IMR-90 (cell line): Measurements from ENCODE around the gene UROD. TPM values are rescaled to one million over a fixed set of nuclear protein-coding genes. Genes with fewer than 3 reads are reported as not detected.

Source experiments
- ATAC-seq: fragments of 200-7000 bp; cut with Tn5 transposase; 2 replicates; pipeline ENCODE4 v1.9.1; 2020; ENCODE audit warnings: low read depth, mild to moderate bottlenecking, moderate library complexity
- BruUV-seq: library from RNA; stranded (reverse); fragments of 400-500 nt; replicated peaks from 2 replicates; lab custom pipeline; 2021; lab: Mats Ljungman, UMichigan
- CTCF ChIA-PET: fragments of 300-600 bp; formaldehyde crosslinking; extraction: SDS; loops from one replicate; lab custom pipeline; 2021; ENCODE audit warnings: antibody characterized with exemption; lab: Yijun Ruan, JAX
- POLR2A ChIA-PET: fragments of 300-600 bp; sonication (Branson Sonifier 250); formaldehyde crosslinking; loops from one replicate; lab custom pipeline; 2022; ENCODE audit warnings: antibody characterized with exemption; ENCODE audit not compliant: unreplicated experiment; lab: Charles Lee
- DNase-seq: peaks from one replicate; pipeline ENCODE4 v3.0.0; 2013
- H2AFZ ChIP-seq: replicated peaks from 2 replicates; pipeline ENCODE3; 2013; ENCODE audit warnings: low read length, mild to moderate bottlenecking; ENCODE audit not compliant: poor library complexity
- H2AK5ac ChIP-seq: 2 replicates; pipeline ENCODE4 v1.6.1; 2013; ENCODE audit warnings: low read depth, low read length, inconsistent platforms
- H2AK9ac ChIP-seq: replicated peaks from 2 replicates; pipeline ENCODE3; 2013; ENCODE audit warnings: mild to moderate bottlenecking, low read depth, low read length, moderate library complexity; ENCODE audit not compliant: poor library complexity
- H2BK120ac ChIP-seq: 2 replicates; pipeline ENCODE4 v1.6.1; 2013; ENCODE audit warnings: low read depth, low read length, inconsistent platforms
- H2BK15ac ChIP-seq: 3 replicates; pipeline ENCODE4 v1.6.1; 2013; ENCODE audit warnings: low read depth, low read length, inconsistent platforms
- H2BK20ac ChIP-seq: 2 replicates; pipeline ENCODE4 v1.6.1; 2013; ENCODE audit warnings: low read depth, mild to moderate bottlenecking, inconsistent platforms, low read length, moderate library complexity
- H2BK5ac ChIP-seq: 2 replicates; pipeline ENCODE4 v1.6.1; 2013; ENCODE audit warnings: mild to moderate bottlenecking, low read depth, low read length, inconsistent platforms; ENCODE audit not compliant: poor library complexity, severe bottlenecking
- H3K14ac ChIP-seq: replicated peaks from 2 replicates; pipeline ENCODE4 v1.6.1; 2013; ENCODE audit warnings: low read depth, low read length, inconsistent platforms
- H3K18ac ChIP-seq: 2 replicates; pipeline ENCODE4 v1.6.1; 2013; ENCODE audit warnings: low read depth, low read length, control low read depth
- H3K23ac ChIP-seq: 2 replicates; pipeline ENCODE4 v1.6.1; 2013; ENCODE audit warnings: low read depth, low read length, inconsistent platforms
- H3K27ac ChIP-seq: 2 replicates; pipeline ENCODE4 v1.5.1; 2013; ENCODE audit warnings: mild to moderate bottlenecking, control low read depth, low read length; ENCODE audit not compliant: insufficient read depth
- H3K27me3 ChIP-seq: 2 replicates; pipeline ENCODE4 v1.6.1; 2013; ENCODE audit warnings: low read length; ENCODE audit not compliant: control insufficient read depth, insufficient read depth
- H3K36me3 ChIP-seq: 2 replicates; pipeline ENCODE4 v1.6.1; 2013; ENCODE audit warnings: low read length, mixed read lengths; ENCODE audit not compliant: control insufficient read depth, insufficient read depth
- H3K4ac ChIP-seq: 2 replicates; pipeline ENCODE4 v1.6.1; 2013; ENCODE audit warnings: low read depth, low read length, inconsistent platforms
- H3K4me1 ChIP-seq: 2 replicates; pipeline ENCODE4 v1.6.1; 2013; ENCODE audit warnings: low read length, mixed read lengths; ENCODE audit not compliant: control insufficient read depth, insufficient read depth
- H3K4me2 ChIP-seq: 2 replicates; pipeline ENCODE4 v1.6.1; 2013; ENCODE audit warnings: low read depth, mild to moderate bottlenecking, control low read depth, low read length, moderate library complexity
- H3K4me3 ChIP-seq: 2 replicates; pipeline ENCODE4 v1.5.1; 2013; ENCODE audit warnings: low read depth, mild to moderate bottlenecking, control low read depth, low read length, moderate library complexity; ENCODE audit not compliant: insufficient read depth
- H3K56ac ChIP-seq: 2 replicates; pipeline ENCODE4 v1.6.1; 2013; ENCODE audit warnings: low read length, inconsistent platforms; ENCODE audit not compliant: insufficient read depth; ENCODE audit errors: extremely low read depth
- H3K79me1 ChIP-seq, 2 experiments: 2 replicates each; pipeline ENCODE4 v1.6.1; 2013; ENCODE audit warnings: low read length in 2 of 2, inconsistent platforms in 1 of 2, low read depth in 1 of 2
- H3K9ac ChIP-seq: 2 replicates; pipeline ENCODE4 v1.6.1; 2013; ENCODE audit warnings: low read depth, low read length, control low read depth
- H3K9me1 ChIP-seq: 2 replicates; pipeline ENCODE4 v1.6.1; 2013; ENCODE audit warnings: low read length, inconsistent platforms; ENCODE audit not compliant: insufficient read depth
- H3K9me3 ChIP-seq: 2 replicates; pipeline ENCODE4 v1.6.1; 2013; ENCODE audit warnings: low read length; ENCODE audit not compliant: control insufficient read depth, insufficient read depth
- H4K20me1 ChIP-seq: 2 replicates; pipeline ENCODE4 v1.6.1; 2013; ENCODE audit warnings: low read length, inconsistent platforms; ENCODE audit not compliant: insufficient read depth
- H4K5ac ChIP-seq: 2 replicates; pipeline ENCODE4 v1.6.1; 2013; ENCODE audit warnings: mild to moderate bottlenecking, low read depth, low read length, control low read depth
- H4K8ac ChIP-seq, 2 experiments: 2 replicates each; pipeline ENCODE4 v1.6.1; 2013; ENCODE audit warnings: low read depth in 2 of 2, low read length in 2 of 2, control low read depth in 1 of 2, inconsistent platforms in 1 of 2
- H4K91ac ChIP-seq: 2 replicates; pipeline ENCODE4 v1.6.1; 2013; ENCODE audit warnings: low read depth, low read length, inconsistent platforms; ENCODE audit not compliant: insufficient read depth
- BHLHE40 ChIP-seq: fragments of 150-350 bp; IDR thresholded peaks from 2 replicates; pipeline ENCODE4 v1.6.1; 2016; ENCODE audit warnings: mild to moderate bottlenecking, low read depth, low read length
- CHD1 ChIP-seq: IDR thresholded peaks from 2 replicates; pipeline ENCODE4 v1.6.1; 2012; ENCODE audit warnings: low read depth, low read length, improper control_type of control experiment
- FOS ChIP-seq: fragments of 150-350 bp; IDR thresholded peaks from 2 replicates; pipeline ENCODE4 v1.6.1; 2016; ENCODE audit warnings: low read depth, low read length
- MAFK ChIP-seq: IDR thresholded peaks from 2 replicates; pipeline ENCODE4 v1.6.1; 2012; ENCODE audit warnings: low read depth, low read length, improper control_type of control experiment
- MAZ ChIP-seq: IDR thresholded peaks from 2 replicates; pipeline ENCODE4 v1.6.1; 2012; ENCODE audit warnings: low read depth, mild to moderate bottlenecking, low read length, improper control_type of control experiment, moderate library complexity, borderline replicate concordance
- MXI1 ChIP-seq: IDR thresholded peaks from 2 replicates; pipeline ENCODE4 v1.6.1; 2012; ENCODE audit warnings: low read depth, mild to moderate bottlenecking, low read length, moderate library complexity, borderline replicate concordance
- NFE2L2 ChIP-seq: fragments of 150-350 bp; IDR thresholded peaks from 2 replicates; pipeline ENCODE4 v1.6.1; 2016; ENCODE audit warnings: low read depth, mild to moderate bottlenecking, low read length
- RCOR1 ChIP-seq: IDR thresholded peaks from 2 replicates; pipeline ENCODE4 v1.6.1; 2012; ENCODE audit warnings: mild to moderate bottlenecking, low read length, improper control_type of control experiment; ENCODE audit not compliant: insufficient replicate concordance
- RFX5 ChIP-seq: IDR thresholded peaks from 2 replicates; pipeline ENCODE4 v1.8.0; 2012; ENCODE audit warnings: low read depth, mild to moderate bottlenecking, low read length, moderate library complexity
- SMC3 ChIP-seq: fragments of 150-350 bp; IDR thresholded peaks from 2 replicates; pipeline ENCODE4 v1.6.1; 2016; ENCODE audit warnings: low read depth, mild to moderate bottlenecking, antibody characterized with exemption, low read length, moderate library complexity
- WGBS, 2 experiments: methylation state at CpG; one replicate each; pipeline versions ENCODE4 v1.1.5 to v1.1.7; 2013; ENCODE audit warnings: missing lambda C conversion rate in 2 of 2; ENCODE audit not compliant: insufficient read length in 1 of 2; ENCODE audit errors: extremely low coverage in 2 of 2; 5-methylcytosine and 5-hydroxymethylcytosine counted together
- dilution Hi-C: fragments of 300-500 bp; cut with HindIII; formaldehyde crosslinking; loops from one replicate; pipeline ENCODE4 v1.14.3; 2018; ENCODE audit warnings: low sequenced_read_pairs; ENCODE audit not compliant: unreplicated experiment
- in situ Hi-C: fragments of 300-500 bp; cut with MboI; formaldehyde crosslinking; loops from 3 replicates; pipeline ENCODE4 v1.14.3; 2019; ENCODE audit warnings: low sequenced_read_pairs, inconsistent platforms, mixed read lengths
- intact Hi-C: fragments of 100-400 bp; cut with micrococcal nuclease; formaldehyde crosslinking; loops from 2 replicates; pipeline ENCODE4 v1.10.0; 2022
- polyA plus RNA-seq, 3 experiments: library from polyadenylated mRNA; depleted of rRNA; stranded (reverse); fragments of >200 nt; gene quantifications; 2 replicates each; pipeline ENCODE4 v1.2.3, GENCODE V29; 2012; ENCODE audit warnings: low replicate concordance in 1 of 3
- total RNA-seq: library from RNA; depleted of rRNA; stranded (reverse); fragments of >200 nt; gene quantifications from 2 replicates; pipeline ENCODE4 v1.2.3, GENCODE V29; 2012
- TF ChIP-seq, protein P1 (sequence below): fragments of 150-350 bp; IDR thresholded peaks from 2 replicates; pipeline ENCODE4 v1.6.1; 2017; ENCODE audit warnings: mild to moderate bottlenecking, antibody characterized with exemption, low read length, low read depth

UROD gene
- total and polyA plus RNA-seq, 2 of the 4 experiments (the other 2 are of a cell fraction) = 220 to 224 TPM

DNA sequence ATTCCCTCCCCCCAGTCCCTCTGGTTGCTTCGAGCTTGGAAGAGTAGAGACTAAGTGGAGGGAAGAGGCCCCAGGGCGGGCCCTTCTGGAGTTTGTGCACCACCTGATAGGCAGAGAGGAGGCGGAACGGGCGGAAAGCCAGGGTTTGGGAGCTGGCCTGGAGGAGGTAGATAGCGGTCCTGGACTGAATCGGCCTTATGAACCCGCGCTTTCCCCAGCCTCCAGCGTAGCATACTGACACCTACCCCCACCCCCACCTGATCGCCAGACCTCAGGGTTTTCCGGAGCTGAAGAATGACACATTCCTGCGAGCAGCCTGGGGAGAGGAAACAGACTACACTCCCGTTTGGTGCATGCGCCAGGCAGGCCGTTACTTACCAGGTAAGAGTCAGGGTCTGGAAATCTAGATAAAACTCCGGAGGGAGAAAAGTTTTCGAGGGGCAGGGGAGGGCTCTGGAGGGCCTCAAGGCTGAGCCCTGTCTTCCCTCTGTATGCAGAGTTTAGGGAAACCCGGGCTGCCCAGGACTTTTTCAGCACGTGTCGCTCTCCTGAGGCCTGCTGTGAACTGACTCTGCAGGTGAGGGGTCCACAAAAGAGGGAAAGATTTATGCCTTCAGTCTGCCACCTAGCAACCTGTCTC, 705 bp downstream of the UROD start:
- peaks cover 9% of the 10 kb centered on the region; the same call in 1 of the 2 replicates for H4K20me1 ChIP-seq
- intact Hi-C loops (loop anchor here (5.0 kb wide), 4 partner anchors 220 to 560 kb away; partner anchors contain the start of genes MUTYH, RNU5D-1 and TOE1), in situ Hi-C loops (loop anchor here (5.0 kb wide), 3 partner anchors 290 to 555 kb away; partner anchors contain the start of gene TESK2), dilution Hi-C loops (no loop called here)
- peak overlapping the region; percentile 89 for H3K4me2 ChIP-seq
- H2AK9ac ChIP-seq = peak overlapping the region; percentile 91
- BruUV-seq = no TSS peak
- H3K9me1 ChIP-seq = peaks cover 13% of the 10 kb centered on the region
- peaks cover 25 to 63% of the 10 kb centered on the region in 2 experiments for H3K79me1 ChIP-seq
- peak overlapping the region; percentile 77 for H2BK5ac ChIP-seq
- peak overlapping the region; percentile 53 for H3K27ac ChIP-seq
- peak overlapping the region; percentile 85 for H2AFZ ChIP-seq
- peak overlapping the region; percentile 62 for H3K4me3 ChIP-seq
- 20% methylated on average over 7 of the region's 21 CpGs; no CpG with 5 or more reads in 1 of the 2 experiments for WGBS, 2 experiments
- peak; percentile 40 for ATAC-seq
- H4K91ac ChIP-seq = peak overlapping the region; percentile 53
- H2BK20ac ChIP-seq = no peak overlapping the region
- peak overlapping the region; percentile 64; the same call in 1 of the 2 replicates for H3K23ac ChIP-seq
- peak overlapping the region; percentile 83 for H4K5ac ChIP-seq
- H3K9ac ChIP-seq = peak overlapping the region; percentile 74
- no peaks in the 10 kb centered on the region for H3K27me3 ChIP-seq
- peaks cover 28% of the 10 kb centered on the region for H3K36me3 ChIP-seq
- H3K18ac ChIP-seq = no peak overlapping the region
- H3K4ac ChIP-seq = peak overlapping the region; percentile 83
- H3K56ac ChIP-seq = peak overlapping the region; percentile 74; the same call in 1 of the 2 replicates
- ChIA-PET POLR2A (interaction anchor here (1.0 to 1.7 kb wide), 2 partner anchors 193 to 238 kb away, joined by 3 to 6 read pairs; partner anchors contain the start of gene RPS8), CTCF (interaction anchor here (0.6 to 1.2 kb wide), 2 partner anchors 45 to 291 kb away, joined by 3 to 7 read pairs; no protein-coding TSS in a partner anchor)
- H2AK5ac ChIP-seq = peak overlapping the region; percentile 55; the same call in 1 of the 2 replicates
- peak overlapping the region; percentile 28 for H2BK120ac ChIP-seq
- H3K4me1 ChIP-seq = peaks cover 12% of the 10 kb centered on the region
- peak; percentile 66 for DNase-seq
- TF ChIP-seq, protein P1, sequence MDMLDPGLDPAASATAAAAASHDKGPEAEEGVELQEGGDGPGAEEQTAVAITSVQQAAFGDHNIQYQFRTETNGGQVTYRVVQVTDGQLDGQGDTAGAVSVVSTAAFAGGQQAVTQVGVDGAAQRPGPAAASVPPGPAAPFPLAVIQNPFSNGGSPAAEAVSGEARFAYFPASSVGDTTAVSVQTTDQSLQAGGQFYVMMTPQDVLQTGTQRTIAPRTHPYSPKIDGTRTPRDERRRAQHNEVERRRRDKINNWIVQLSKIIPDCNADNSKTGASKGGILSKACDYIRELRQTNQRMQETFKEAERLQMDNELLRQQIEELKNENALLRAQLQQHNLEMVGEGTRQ = peak; percentile 39; the same call in 1 of the 2 replicates
- TF ChIP-seq BHLHE40 = no peak
- no peak for TF ChIP-seq RFX5
- TF ChIP-seq SMC3 = no peak
- no peak for TF ChIP-seq RCOR1
- no peak for TF ChIP-seq FOS
- TF ChIP-seq MAFK = no peak
- TF ChIP-seq NFE2L2 = no peak
- TF ChIP-seq CHD1 = no peak
- 0 out of 2 replicates have a peak, but pooled peaks have one; percentile 37 for TF ChIP-seq MXI1
- no peak for TF ChIP-seq MAZ
- no peaks in the 10 kb centered on the region for H3K9me3 ChIP-seq
- H3K14ac ChIP-seq = peak overlapping the region; percentile 85
- no peak overlapping the region for H2BK15ac ChIP-seq
- H4K8ac ChIP-seq = peak overlapping the region; percentile 77 to 95
